ENCODE measurements around the gene APOL2.

DNA sequence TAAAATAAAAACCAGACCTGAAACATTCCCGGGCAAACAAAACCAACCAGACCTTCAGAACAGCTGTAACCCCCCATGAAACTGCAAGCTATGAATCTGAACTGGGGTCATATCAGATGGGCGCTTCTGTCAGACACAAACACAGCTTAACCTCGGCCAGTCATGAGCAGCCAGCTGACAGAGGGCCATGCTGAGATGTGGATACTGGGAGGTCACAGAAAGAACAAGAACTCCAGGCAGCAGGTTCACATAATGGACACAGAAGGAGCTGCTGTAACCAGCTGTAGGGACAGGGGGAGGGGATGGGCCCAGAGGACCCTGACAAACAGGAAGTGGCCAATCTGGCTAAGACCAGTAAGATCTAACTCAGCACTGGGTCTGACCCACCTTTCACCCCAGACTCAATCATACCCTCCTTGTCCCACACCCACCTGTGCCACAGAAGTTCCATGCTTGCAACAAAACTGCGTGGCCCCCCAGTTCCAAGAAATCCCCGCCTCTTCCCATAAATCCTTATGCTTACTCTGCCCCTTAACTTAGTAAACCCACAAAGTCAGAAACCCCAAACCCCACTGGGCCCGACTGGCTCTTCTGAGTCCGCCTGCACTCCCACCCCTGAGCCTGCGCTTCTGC lies 41.7 kb downstream of the APOL2 start:
- TF ChIP-seq, protein P1, sequence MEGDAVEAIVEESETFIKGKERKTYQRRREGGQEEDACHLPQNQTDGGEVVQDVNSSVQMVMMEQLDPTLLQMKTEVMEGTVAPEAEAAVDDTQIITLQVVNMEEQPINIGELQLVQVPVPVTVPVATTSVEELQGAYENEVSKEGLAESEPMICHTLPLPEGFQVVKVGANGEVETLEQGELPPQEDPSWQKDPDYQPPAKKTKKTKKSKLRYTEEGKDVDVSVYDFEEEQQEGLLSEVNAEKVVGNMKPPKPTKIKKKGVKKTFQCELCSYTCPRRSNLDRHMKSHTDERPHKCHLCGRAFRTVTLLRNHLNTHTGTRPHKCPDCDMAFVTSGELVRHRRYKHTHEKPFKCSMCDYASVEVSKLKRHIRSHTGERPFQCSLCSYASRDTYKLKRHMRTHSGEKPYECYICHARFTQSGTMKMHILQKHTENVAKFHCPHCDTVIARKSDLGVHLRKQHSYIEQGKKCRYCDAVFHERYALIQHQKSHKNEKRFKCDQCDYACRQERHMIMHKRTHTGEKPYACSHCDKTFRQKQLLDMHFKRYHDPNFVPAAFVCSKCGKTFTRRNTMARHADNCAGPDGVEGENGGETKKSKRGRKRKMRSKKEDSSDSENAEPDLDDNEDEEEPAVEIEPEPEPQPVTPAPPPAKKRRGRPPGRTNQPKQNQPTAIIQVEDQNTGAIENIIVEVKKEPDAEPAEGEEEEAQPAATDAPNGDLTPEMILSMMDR (optimal IDR thresholded peaks at IDR 0.05 in 1 of 3, IDR thresholded peaks at IDR 0.05 in 1 of 3, conservative IDR thresholded peaks at IDR 0.05 in 1 of 3; ENCODE audit: extremely low read depth in 1 of 3, insufficient read depth in 2 of 3, low read length in 3 of 3): no peak
- TF ChIP-seq EZH2 (IDR thresholded peaks at IDR 0.05; ENCODE audit: low read length): no peak

Data from keratinocyte (primary cell).